Sigmoid colon (tissue), 7 donors: ENCODE measurements around the gene TBC1D21. TPM values are rescaled to one million over a fixed set of nuclear protein-coding genes. Genes with fewer than 3 reads are reported as not detected.
A peak's percentile ranks its signal among the peaks of the same experiment; 100 is the strongest.

ENCODE experiments used
- DNase-seq: peaks from one replicate; pipeline ENCODE4 v3.0.0-alpha.2; 2019
- H3K27ac ChIP-seq, 4 donors: fragments of 200-600 bp; sonication (generic); one replicate each; pipeline ENCODE4 v1.5.1; 2016 to 2019; ENCODE audit warnings: mild to moderate bottlenecking in 1 of 4
- H3K27me3 ChIP-seq, 3 donors: fragments of 200-600 bp; sonication (generic); one replicate each; pipeline ENCODE4 v1.5.1; 2019; ENCODE audit warnings: mild to moderate bottlenecking in 1 of 3
- H3K36me3 ChIP-seq, 4 donors: fragments of 200-600 bp; sonication (generic); one replicate each; pipeline ENCODE4 v1.5.1; 2016 to 2019
- H3K4me1 ChIP-seq, 4 donors: fragments of 200-600 bp; sonication (generic); one replicate each; pipeline ENCODE4 v1.5.1; 2017 to 2019
- H3K4me3 ChIP-seq, 4 donors: fragments of 200-600 bp; sonication (generic); one replicate each; pipeline ENCODE4 v1.5.1; 2017 to 2019; ENCODE audit warnings: mild to moderate bottlenecking in 2 of 4, moderate library complexity in 1 of 4
- H3K9me3 ChIP-seq, 4 donors: fragments of 200-600 bp in 3 of 4; sonication (generic) in 3 of 4; one replicate each; pipeline versions ENCODE4 v1.5.1 to v1.6.1; 2013 to 2019
- EP300 ChIP-seq, 4 donors: sonication (generic); formaldehyde crosslinking; IDR thresholded peaks; one replicate each; pipeline ENCODE4 v1.6.1; 2017; ENCODE audit warnings: antibody characterized with exemption in 4 of 4
- POLR2A ChIP-seq, 2 donors: fragments of 450-650 bp; IDR thresholded peaks; one replicate each; pipeline ENCODE4 v1.6.1; 2016; ENCODE audit warnings: antibody characterized with exemption in 2 of 2, mild to moderate bottlenecking in 2 of 2, moderate library complexity in 2 of 2
- POLR2AphosphoS5 ChIP-seq, 4 donors: sonication (generic); formaldehyde crosslinking; IDR thresholded peaks; one replicate each; pipeline ENCODE4 v1.6.1; 2017; ENCODE audit warnings: antibody characterized with exemption in 4 of 4
- WGBS, 2 donors: extraction: QIAGEN DNeasy Blood & Tissue Kit; methylation state at CpG; one replicate each; pipeline ENCODE4 v1.1.7; 2013; 5-methylcytosine and 5-hydroxymethylcytosine counted together
- intact Hi-C: fragments of 100-400 bp; cut with DNase I; formaldehyde crosslinking; loops from one replicate; pipeline ENCODE4 v1.15.1; 2023
- polyA plus RNA-seq, 3 donors: library from polyadenylated mRNA; stranded (reverse); fragments of 200-250 nt; gene quantifications; one replicate each; pipeline ENCODE4 v1.2.3, GENCODE V29; 2013
- total RNA-seq, 4 donors: library from RNA; depleted of rRNA; stranded (reverse); fragments of >200 nt; gene quantifications; one replicate each; pipeline ENCODE4 v1.1.0, GENCODE V29; 2016
- TF ChIP-seq, protein P1 (sequence below), 4 experiments: fragments of 450-650 bp in 3 of 4; fragments of 200-600 bp in 1 of 4; IDR thresholded peaks; one replicate each; pipeline ENCODE4 v1.5.1; 2016 to 2019; ENCODE audit warnings: antibody characterized with exemption in 4 of 4, mild to moderate bottlenecking in 3 of 4, moderate library complexity in 2 of 4
- donor health status: healthy with polysubstance abuse.
- donor health status: Bipolar disorder and iron deficiency.
- donor health status: healthy.

Gene TBC1D21
- total and polyA plus RNA-seq, 7 donors = not detected

DNA sequence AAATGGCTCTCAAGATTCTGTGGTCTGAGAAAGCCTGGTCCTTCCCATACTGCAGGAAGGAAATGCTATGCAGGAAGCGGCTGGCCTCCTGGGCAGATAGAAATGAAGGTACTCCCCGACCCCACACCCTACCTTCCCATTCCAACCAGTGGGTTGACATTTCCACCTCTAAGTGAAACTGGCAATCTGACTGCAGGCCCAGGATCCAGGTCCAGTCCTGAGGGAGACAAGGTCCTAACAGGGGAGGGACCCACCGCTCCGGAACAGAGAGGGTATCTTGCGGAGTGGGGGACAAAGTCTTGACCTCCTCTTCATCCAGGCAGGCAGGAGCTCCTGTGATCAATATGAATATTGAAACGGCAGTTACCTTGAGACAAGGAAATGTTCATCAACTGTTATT is 46.3 kb downstream of the TBC1D21 start:
- no peak overlapping the region for H3K27ac ChIP-seq
- H3K27me3 ChIP-seq = no peaks in the 10 kb centered on the region
- peaks cover 0 to 33% (median 30%) of the 10 kb centered on the region in 4 donors for H3K4me1 ChIP-seq
- intact Hi-C loops = no loop called here
- H3K4me3 ChIP-seq = no peak overlapping the region
- DNase-seq = no peak
- H3K36me3 ChIP-seq = no peaks in the 10 kb centered on the region
- TF ChIP-seq POLR2A (IDR thresholded peaks at IDR 0.05) (no peak), EP300 (IDR thresholded peaks at IDR 0.05) (no peak), POLR2AphosphoS5 (IDR thresholded peaks at IDR 0.05) (no peak)
- TF ChIP-seq, protein P1, sequence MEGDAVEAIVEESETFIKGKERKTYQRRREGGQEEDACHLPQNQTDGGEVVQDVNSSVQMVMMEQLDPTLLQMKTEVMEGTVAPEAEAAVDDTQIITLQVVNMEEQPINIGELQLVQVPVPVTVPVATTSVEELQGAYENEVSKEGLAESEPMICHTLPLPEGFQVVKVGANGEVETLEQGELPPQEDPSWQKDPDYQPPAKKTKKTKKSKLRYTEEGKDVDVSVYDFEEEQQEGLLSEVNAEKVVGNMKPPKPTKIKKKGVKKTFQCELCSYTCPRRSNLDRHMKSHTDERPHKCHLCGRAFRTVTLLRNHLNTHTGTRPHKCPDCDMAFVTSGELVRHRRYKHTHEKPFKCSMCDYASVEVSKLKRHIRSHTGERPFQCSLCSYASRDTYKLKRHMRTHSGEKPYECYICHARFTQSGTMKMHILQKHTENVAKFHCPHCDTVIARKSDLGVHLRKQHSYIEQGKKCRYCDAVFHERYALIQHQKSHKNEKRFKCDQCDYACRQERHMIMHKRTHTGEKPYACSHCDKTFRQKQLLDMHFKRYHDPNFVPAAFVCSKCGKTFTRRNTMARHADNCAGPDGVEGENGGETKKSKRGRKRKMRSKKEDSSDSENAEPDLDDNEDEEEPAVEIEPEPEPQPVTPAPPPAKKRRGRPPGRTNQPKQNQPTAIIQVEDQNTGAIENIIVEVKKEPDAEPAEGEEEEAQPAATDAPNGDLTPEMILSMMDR (IDR thresholded peaks at IDR 0.05) = no peak
- H3K9me3 ChIP-seq = no peaks in the 10 kb centered on the region
- 84 to 89% methylated on average over 6 of the region's 6 CpGs for WGBS, 2 donors

DNA sequence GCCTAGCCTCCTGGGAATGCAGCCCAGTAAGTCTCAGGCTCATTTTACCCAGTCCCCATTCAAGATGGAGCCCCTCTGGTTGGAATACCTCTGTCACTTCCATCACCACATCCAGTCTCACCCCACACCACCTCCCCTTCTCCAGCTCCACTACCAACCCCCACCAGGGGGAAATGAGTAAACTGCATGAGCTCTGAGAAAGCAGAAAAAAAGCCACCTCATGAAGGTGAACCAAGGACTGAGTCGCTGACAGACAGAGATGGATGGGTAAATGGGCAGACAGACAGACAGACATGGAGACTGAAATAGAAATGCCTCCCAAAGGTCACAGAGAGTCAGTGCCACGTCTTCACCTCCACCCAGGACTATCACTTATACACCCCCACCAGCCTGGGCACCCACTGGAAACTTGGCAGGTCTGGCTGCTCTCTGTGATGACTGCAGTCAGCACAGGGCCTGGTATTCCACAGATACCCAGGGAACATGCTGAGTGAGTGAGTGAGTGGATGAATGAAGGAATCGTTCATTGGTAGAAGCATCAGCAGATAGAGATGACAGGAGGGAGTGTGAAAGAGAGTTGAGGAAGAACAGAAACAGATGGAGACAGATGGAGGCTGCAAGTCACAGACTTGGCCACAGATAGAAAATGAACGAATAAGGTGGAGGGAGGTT is 48.0 kb downstream of the TBC1D21 start:
- 78 to 79% methylated on average over 4 of the region's 4 CpGs for WGBS, 2 donors
- no peak for DNase-seq
- H3K27me3 ChIP-seq = no peaks in the 10 kb centered on the region

DNA sequence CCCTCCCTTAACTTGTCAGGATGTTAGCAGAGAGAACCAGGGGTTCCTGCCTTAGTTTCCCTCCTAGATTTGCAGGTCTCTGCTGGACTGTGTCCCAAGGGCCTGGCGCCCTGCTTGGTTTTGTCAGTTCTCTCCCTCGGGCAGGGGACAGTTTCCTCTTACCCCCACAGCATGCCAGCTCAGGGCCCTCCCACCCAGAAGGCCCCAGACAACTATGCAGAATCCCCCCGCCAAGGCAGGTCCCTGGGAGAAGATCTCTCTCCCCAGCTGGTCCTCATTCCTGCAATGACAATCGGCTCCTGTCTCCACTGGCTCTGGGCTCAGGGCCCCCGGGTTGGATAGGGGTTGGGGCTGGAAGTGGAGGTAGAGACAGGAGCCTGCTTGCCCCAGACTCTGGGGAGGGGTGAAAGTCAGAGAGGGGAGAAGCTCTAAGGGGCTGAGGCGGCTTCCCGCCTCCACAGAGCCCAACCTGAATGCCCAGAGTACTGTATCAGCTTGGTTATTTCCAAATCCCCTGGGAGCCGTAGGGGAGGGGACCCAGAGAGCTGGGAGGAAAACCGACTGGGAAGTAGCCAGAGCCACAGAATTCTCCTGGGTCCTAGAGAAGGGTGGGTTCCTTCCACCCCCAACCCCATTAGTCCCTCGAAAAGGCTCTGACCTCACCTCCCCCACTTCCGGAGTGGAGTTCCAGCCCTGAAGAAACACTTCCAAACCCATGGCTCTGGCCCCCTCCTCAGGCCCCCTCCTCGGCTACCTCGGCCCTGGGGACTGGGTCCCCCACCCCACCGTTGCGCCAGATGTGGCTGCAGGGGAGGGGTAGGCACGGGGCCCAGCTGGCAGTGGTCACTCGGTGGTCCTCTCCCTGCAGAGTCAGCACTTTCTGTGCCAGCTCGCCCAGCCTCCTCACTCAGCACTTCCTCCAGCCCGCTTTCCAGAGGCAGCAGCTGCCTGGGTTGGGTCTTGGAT is 49.1 kb downstream of the TBC1D21 start:
- peaks cover 0 to 61% (median 56%) of the 10 kb centered on the region in 4 donors for H3K4me1 ChIP-seq
- no peak overlapping the region for H3K4me3 ChIP-seq
- TF ChIP-seq, protein P1 (IDR thresholded peaks at IDR 0.05) = no peak
- no peak for TF ChIP-seq EP300 (IDR thresholded peaks at IDR 0.05)
- TF ChIP-seq POLR2AphosphoS5 (IDR thresholded peaks at IDR 0.05) = no peak
- no peak for TF ChIP-seq POLR2A (IDR thresholded peaks at IDR 0.05)
- H3K27ac ChIP-seq = peak overlapping the region; percentile 93 to 97 (median 96)
- H3K9me3 ChIP-seq = no peaks in the 10 kb centered on the region
- intact Hi-C loops = no loop called here
- 53 to 71% methylated on average over 19 of the region's 19 CpGs for WGBS, 2 donors
- no peaks in the 10 kb centered on the region for H3K27me3 ChIP-seq
- H3K36me3 ChIP-seq = no peaks in the 10 kb centered on the region
- DNase-seq = no peak

More for the DNA sequence above, 48.0 kb downstream of the TBC1D21 start:
- Histone ChIP-seq H3K27ac (peak overlapping the region in 2 of 4 donors; percentile 95 to 96), H3K36me3 (no peaks in the 10 kb centered on the region), H3K4me1 (peaks cover 0 to 50% (median 47%) of the 10 kb centered on the region in 4 donors), H3K4me3 (no peak overlapping the region), H3K9me3 (no peaks in the 10 kb centered on the region)
- TF ChIP-seq EP300 (IDR thresholded peaks at IDR 0.05) = no peak
- no peak for TF ChIP-seq POLR2A (IDR thresholded peaks at IDR 0.05)
- TF ChIP-seq, protein P1 (IDR thresholded peaks at IDR 0.05) = no peak
- TF ChIP-seq POLR2AphosphoS5 (IDR thresholded peaks at IDR 0.05) = no peak
- intact Hi-C loops = no loop called here

DNA sequence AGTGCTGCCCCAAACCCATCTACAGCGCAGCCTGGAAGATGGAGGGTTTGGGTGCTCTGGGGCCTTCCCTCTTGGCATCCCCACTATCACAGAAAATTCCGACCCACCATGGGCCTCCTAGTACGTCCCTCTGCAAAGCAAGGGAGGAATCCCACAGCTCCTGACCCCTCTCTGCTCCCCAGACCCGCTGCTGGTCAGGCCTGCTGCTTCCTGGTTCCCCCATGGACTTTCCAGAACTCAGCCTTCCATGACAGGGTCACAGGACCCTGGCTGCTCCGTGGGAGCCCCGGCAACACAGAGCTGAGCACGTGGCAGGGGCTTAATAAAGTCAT is 49.8 kb downstream of the TBC1D21 start:
- no peaks in the 10 kb centered on the region for H3K36me3 ChIP-seq
- intact Hi-C loops = no loop called here
- H3K27ac ChIP-seq = peak overlapping the region; percentile 93 to 97 (median 96)
- peaks cover 0 to 67% (median 63%) of the 10 kb centered on the region in 4 donors for H3K4me1 ChIP-seq
- no peaks in the 10 kb centered on the region for H3K27me3 ChIP-seq
- TF ChIP-seq POLR2AphosphoS5 (IDR thresholded peaks at IDR 0.05) (no peak), POLR2A (IDR thresholded peaks at IDR 0.05) (no peak), EP300 (IDR thresholded peaks at IDR 0.05) (no peak)
- TF ChIP-seq, protein P1 (IDR thresholded peaks at IDR 0.05) = no peak
- 75 to 76% methylated on average over 7 of the region's 7 CpGs for WGBS, 2 donors
- DNase-seq = no peak
- H3K9me3 ChIP-seq = no peaks in the 10 kb centered on the region
- H3K4me3 ChIP-seq = no peak overlapping the region
